Upper lobe of left lung (tissue), 4 donors: ENCODE data around the gene TMCC1.

Experiments
- POLR2A ChIP-seq, 4 donors: fragments of 450-650 bp; IDR thresholded peaks; one replicate each; pipeline ENCODE4 v1.5.1; 2016 to 2017; ENCODE audit warnings: antibody characterized with exemption in 4 of 4, mild to moderate bottlenecking in 2 of 4
- POLR2AphosphoS5 ChIP-seq, 2 donors: sonication (generic); formaldehyde crosslinking; IDR thresholded peaks; one replicate each; pipeline ENCODE4 v1.5.1; 2017; ENCODE audit warnings: antibody characterized with exemption in 2 of 2
- TF ChIP-seq, protein P1 (sequence below), 6 experiments: fragments of 450-650 bp in 4 of 6; fragments of 200-600 bp in 2 of 6; sonication (generic) in 2 of 6; IDR thresholded peaks; one replicate each; pipeline ENCODE4 v1.5.1; 2016 to 2019; ENCODE audit warnings: antibody characterized with exemption in 6 of 6

DNA sequence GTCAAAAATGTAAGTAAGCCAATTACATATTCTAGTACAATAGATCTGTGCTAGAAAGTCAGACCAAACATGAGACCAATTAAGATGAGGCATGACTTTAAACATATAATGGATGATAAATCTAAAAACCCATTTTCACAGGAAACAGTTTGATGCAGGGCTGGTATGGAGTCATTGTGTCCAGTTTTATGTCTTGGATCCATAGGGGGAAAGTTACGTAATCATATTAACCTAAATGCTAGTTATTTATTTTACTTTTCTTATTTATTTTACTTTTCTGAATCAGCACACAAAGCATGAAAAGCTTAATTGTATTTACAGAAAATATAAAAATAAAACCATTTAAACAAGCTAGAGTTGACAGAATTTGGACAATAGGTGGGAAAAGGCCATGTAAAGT, 26.3 kb upstream of the TMCC1 start:
- TF ChIP-seq, protein P1, sequence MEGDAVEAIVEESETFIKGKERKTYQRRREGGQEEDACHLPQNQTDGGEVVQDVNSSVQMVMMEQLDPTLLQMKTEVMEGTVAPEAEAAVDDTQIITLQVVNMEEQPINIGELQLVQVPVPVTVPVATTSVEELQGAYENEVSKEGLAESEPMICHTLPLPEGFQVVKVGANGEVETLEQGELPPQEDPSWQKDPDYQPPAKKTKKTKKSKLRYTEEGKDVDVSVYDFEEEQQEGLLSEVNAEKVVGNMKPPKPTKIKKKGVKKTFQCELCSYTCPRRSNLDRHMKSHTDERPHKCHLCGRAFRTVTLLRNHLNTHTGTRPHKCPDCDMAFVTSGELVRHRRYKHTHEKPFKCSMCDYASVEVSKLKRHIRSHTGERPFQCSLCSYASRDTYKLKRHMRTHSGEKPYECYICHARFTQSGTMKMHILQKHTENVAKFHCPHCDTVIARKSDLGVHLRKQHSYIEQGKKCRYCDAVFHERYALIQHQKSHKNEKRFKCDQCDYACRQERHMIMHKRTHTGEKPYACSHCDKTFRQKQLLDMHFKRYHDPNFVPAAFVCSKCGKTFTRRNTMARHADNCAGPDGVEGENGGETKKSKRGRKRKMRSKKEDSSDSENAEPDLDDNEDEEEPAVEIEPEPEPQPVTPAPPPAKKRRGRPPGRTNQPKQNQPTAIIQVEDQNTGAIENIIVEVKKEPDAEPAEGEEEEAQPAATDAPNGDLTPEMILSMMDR (IDR thresholded peaks at IDR 0.05): no peak
- TF ChIP-seq POLR2A (IDR thresholded peaks at IDR 0.05) (no peak), POLR2AphosphoS5 (IDR thresholded peaks at IDR 0.05) (no peak)
